SU-DHL-6 (cell line): Measurements from ENCODE around the gene UTY.

Experiments used
- H2AFZ ChIP-seq: fragments of 200-600 bp; sonication (generic); 2 replicates; pipeline ENCODE4 v1.6.1; 2014; ENCODE audit warnings: low read depth, mild to moderate bottlenecking, moderate library complexity, mixed read lengths, antibody characterized with exemption, low read length; ENCODE audit not compliant: severe bottlenecking
- H3F3A ChIP-seq: fragments of 200-600 bp; shearing (Covaris generic); 2 replicates; pipeline ENCODE4 v1.6.0; 2016; ENCODE audit warnings: antibody characterized with exemption, mild to moderate bottlenecking; ENCODE audit not compliant: insufficient read depth
- H3K27ac ChIP-seq: fragments of 200-600 bp; sonication (generic); 2 replicates; pipeline ENCODE4 v1.5.1; 2016; ENCODE audit warnings: low read depth, mild to moderate bottlenecking, low read length, moderate library complexity, mixed read lengths
- H3K27me3 ChIP-seq: fragments of 200-600 bp; sonication (generic), shearing (Covaris generic); 2 replicates; pipeline ENCODE4 v1.6.0; 2014; ENCODE audit warnings: mild to moderate bottlenecking, low read length
- H3K36me3 ChIP-seq: fragments of 200-600 bp; sonication (generic); 2 replicates; pipeline ENCODE4 v1.6.1; 2014; ENCODE audit warnings: mild to moderate bottlenecking, low read length, mixed read lengths
- H3K4me2 ChIP-seq: fragments of 300-600, 200-600 bp; shearing (Covaris generic), sonication (generic); 2 replicates; pipeline ENCODE4 v1.6.0; 2014; ENCODE audit warnings: low read length, low read depth, mild to moderate bottlenecking; ENCODE audit not compliant: poor library complexity, severe bottlenecking
- H3K4me3 ChIP-seq: fragments of 200-600 bp; sonication (generic); 2 replicates; pipeline ENCODE4 v1.5.1; 2014; ENCODE audit warnings: antibody characterized with exemption, low read length, mild to moderate bottlenecking, mixed read lengths; ENCODE audit not compliant: insufficient read depth, poor library complexity, severe bottlenecking
- H3K79me2 ChIP-seq: fragments of 200-600 bp; sonication (generic); 2 replicates; pipeline ENCODE4 v1.6.1; 2014; ENCODE audit warnings: mild to moderate bottlenecking, low read length, moderate library complexity; ENCODE audit not compliant: insufficient read depth
- H3K9ac ChIP-seq: fragments of 200-600 bp; sonication (generic); 2 replicates; pipeline ENCODE4 v1.7.0; 2014; ENCODE audit warnings: mild to moderate bottlenecking, low read length
- H3K9me2 ChIP-seq: fragments of 200-600 bp; sonication (generic); replicated peaks from 2 replicates; pipeline ENCODE4 v1.6.1; 2014; ENCODE audit warnings: low read length; ENCODE audit not compliant: insufficient read depth
- H3K9me3 ChIP-seq: fragments of 200-600 bp; sonication (generic); 2 replicates; pipeline ENCODE4 v1.6.1; 2014; ENCODE audit warnings: low read length, mixed read lengths; ENCODE audit not compliant: insufficient read depth
- H4K20me1 ChIP-seq: fragments of 200-600 bp; sonication (generic); 2 replicates; pipeline ENCODE4 v1.6.1; 2014; ENCODE audit warnings: low read depth, mild to moderate bottlenecking, antibody characterized with exemption, low read length, moderate library complexity, mixed read lengths
- EZH2phosphoT487 ChIP-seq: fragments of 200-600 bp; sonication (generic), shearing (Covaris generic); conservative IDR thresholded peaks from 2 replicates; pipeline ENCODE4 v1.6.1; 2018; ENCODE audit warnings: mild to moderate bottlenecking, antibody characterized with exemption, low read length, moderate library complexity, mixed read lengths
- TF ChIP-seq, protein P1 (sequence below): fragments of 200-600 bp; sonication (generic); IDR thresholded peaks from one replicate; pipeline ENCODE4 v1.5.1; 2017; ENCODE audit warnings: antibody characterized with exemption, mild to moderate bottlenecking, low read length, moderate library complexity; ENCODE audit not compliant: insufficient read depth, poor library complexity, severe bottlenecking

UTY gene

GRCh38 chrY:13307959-13308358 is 171.9 kb downstream of the UTY start:
- Histone ChIP-seq H3K9ac (no peak overlapping the region), H3K4me2 (no peak overlapping the region), H3K27ac (no peak overlapping the region), H3K27me3 (no peaks in the 10 kb centered on the region), H3K36me3 (no peaks in the 10 kb centered on the region), H4K20me1 (no peaks in the 10 kb centered on the region), H3K4me3 (no peak overlapping the region), H2AFZ (no peak overlapping the region), H3F3A (no peaks in the 10 kb centered on the region), H3K9me2 (no peaks in the 10 kb centered on the region), H3K79me2 (no peaks in the 10 kb centered on the region), H3K9me3 (no peaks in the 10 kb centered on the region)
- no peak for TF ChIP-seq EZH2phosphoT487
- TF ChIP-seq, protein P1, sequence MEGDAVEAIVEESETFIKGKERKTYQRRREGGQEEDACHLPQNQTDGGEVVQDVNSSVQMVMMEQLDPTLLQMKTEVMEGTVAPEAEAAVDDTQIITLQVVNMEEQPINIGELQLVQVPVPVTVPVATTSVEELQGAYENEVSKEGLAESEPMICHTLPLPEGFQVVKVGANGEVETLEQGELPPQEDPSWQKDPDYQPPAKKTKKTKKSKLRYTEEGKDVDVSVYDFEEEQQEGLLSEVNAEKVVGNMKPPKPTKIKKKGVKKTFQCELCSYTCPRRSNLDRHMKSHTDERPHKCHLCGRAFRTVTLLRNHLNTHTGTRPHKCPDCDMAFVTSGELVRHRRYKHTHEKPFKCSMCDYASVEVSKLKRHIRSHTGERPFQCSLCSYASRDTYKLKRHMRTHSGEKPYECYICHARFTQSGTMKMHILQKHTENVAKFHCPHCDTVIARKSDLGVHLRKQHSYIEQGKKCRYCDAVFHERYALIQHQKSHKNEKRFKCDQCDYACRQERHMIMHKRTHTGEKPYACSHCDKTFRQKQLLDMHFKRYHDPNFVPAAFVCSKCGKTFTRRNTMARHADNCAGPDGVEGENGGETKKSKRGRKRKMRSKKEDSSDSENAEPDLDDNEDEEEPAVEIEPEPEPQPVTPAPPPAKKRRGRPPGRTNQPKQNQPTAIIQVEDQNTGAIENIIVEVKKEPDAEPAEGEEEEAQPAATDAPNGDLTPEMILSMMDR: no peak

- Histone ChIP-seq H3K79me2 (no peaks in the 10 kb centered on the region), H3K36me3 (no peaks in the 10 kb centered on the region), H2AFZ (no peak overlapping the region), H4K20me1 (no peaks in the 10 kb centered on the region), H3K27me3 (no peaks in the 10 kb centered on the region), H3K9me2 (no peaks in the 10 kb centered on the region), H3K27ac (no peak overlapping the region), H3K4me3 (no peak overlapping the region), H3K9ac (no peak overlapping the region), H3K9me3 (no peaks in the 10 kb centered on the region), H3K4me2 (no peak overlapping the region), H3F3A (no peaks in the 10 kb centered on the region)
- TF ChIP-seq, protein P1: no peak
- TF ChIP-seq EZH2phosphoT487: no peak
Measured at GRCh38 chrY:13300795-13301194, 179.0 kb downstream of the UTY start.

DNA sequence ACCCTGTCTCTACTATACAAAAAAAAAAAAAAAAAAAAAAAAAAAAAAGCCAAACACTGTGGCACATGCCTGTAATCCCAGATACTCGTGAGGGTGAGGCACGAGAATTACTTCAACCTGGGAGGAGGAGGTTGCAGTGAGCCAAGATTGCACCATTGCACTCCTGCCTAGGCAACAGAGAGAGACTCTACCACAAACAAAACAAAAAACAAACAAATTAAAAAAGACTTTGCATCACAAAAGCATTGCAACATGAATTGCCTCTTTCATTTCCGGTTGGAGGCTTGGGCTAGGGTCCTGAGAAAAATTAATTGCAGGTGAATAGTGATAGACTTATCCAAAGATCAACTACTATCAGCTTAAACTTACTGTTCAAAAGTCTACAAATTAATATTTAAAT is 180.4 kb downstream of the UTY start:
- TF ChIP-seq EZH2phosphoT487: no peak
- TF ChIP-seq, protein P1: no peak
- Histone ChIP-seq H2AFZ (no peak overlapping the region), H3K36me3 (no peaks in the 10 kb centered on the region), H3K79me2 (no peaks in the 10 kb centered on the region), H3K27ac (no peak overlapping the region), H3F3A (no peaks in the 10 kb centered on the region), H3K9me2 (no peaks in the 10 kb centered on the region), H3K9ac (no peak overlapping the region), H3K4me2 (no peak overlapping the region), H3K9me3 (no peaks in the 10 kb centered on the region), H3K4me3 (no peak overlapping the region), H4K20me1 (no peaks in the 10 kb centered on the region), H3K27me3 (no peaks in the 10 kb centered on the region)
